H9 (cell line): ENCODE measurements around the gene KRT3. TPM values are rescaled to one million over a fixed set of nuclear protein-coding genes. Genes with fewer than 3 reads are reported as not detected.
"Not testable (repeated sequence)": the region's sequence is repeated elsewhere in the genome, so short reads cannot be mapped to it uniquely, and the experiment has no call there.

Experiments used
- DNase-seq: peaks from one replicate; pipeline ENCODE4 v3.0.0-alpha.2; 2017
- H2AFZ ChIP-seq: one replicate; pipeline ENCODE4 v1.6.1; 2013; ENCODE audit warnings: mild to moderate bottlenecking, low read length, control low read depth, moderate library complexity
- H2AK5ac ChIP-seq: 2 replicates; pipeline ENCODE4 v1.6.1; 2013; ENCODE audit warnings: low read length, control low read depth, mixed read lengths; ENCODE audit not compliant: insufficient read length
- H2BK120ac ChIP-seq: one replicate; pipeline ENCODE4 v1.6.1; 2013; ENCODE audit warnings: low read depth, mild to moderate bottlenecking, low read length, control low read depth, inconsistent platforms; ENCODE audit not compliant: poor library complexity, severe bottlenecking
- H2BK12ac ChIP-seq: 2 replicates; pipeline ENCODE4 v1.6.1; 2013; ENCODE audit warnings: low read length, control low read depth, mixed read lengths, low read depth; ENCODE audit not compliant: insufficient read length
- H2BK15ac ChIP-seq: 2 replicates; pipeline ENCODE4 v1.6.1; 2013; ENCODE audit warnings: low read depth, low read length, control low read depth
- H2BK20ac ChIP-seq: one replicate; pipeline ENCODE4 v1.6.1; 2013; ENCODE audit warnings: low read depth, mild to moderate bottlenecking, low read length, control low read depth, inconsistent platforms; ENCODE audit not compliant: poor library complexity, severe bottlenecking
- H2BK5ac ChIP-seq: 2 replicates; pipeline ENCODE4 v1.6.1; 2013; ENCODE audit warnings: low read length, control low read depth, mixed read lengths; ENCODE audit not compliant: insufficient read length
- H3K14ac ChIP-seq: 2 replicates; pipeline ENCODE4 v1.6.1; 2013; ENCODE audit warnings: low read length, control low read depth; ENCODE audit not compliant: insufficient read depth
- H3K18ac ChIP-seq: 2 replicates; pipeline ENCODE4 v1.6.1; 2013; ENCODE audit warnings: low read depth, mild to moderate bottlenecking, mixed read lengths, low read length, control low read depth; ENCODE audit not compliant: insufficient read length
- H3K23ac ChIP-seq: 2 replicates; pipeline ENCODE4 v1.6.1; 2013; ENCODE audit warnings: low read length, control low read depth, mixed read lengths, low read depth; ENCODE audit not compliant: insufficient read length
- H3K23me2 ChIP-seq: 2 replicates; pipeline ENCODE4 v1.6.1; 2013; ENCODE audit warnings: low read depth, mild to moderate bottlenecking, mixed read lengths, low read length, control low read depth; ENCODE audit not compliant: insufficient read length, poor library complexity, severe bottlenecking
- H3K27ac ChIP-seq: 2 replicates; pipeline ENCODE4 v1.5.1; 2013; ENCODE audit warnings: low read length, control low read depth, mixed read lengths, low read depth; ENCODE audit not compliant: insufficient read length
- H3K27me3 ChIP-seq: 2 replicates; pipeline ENCODE4 v1.6.1; 2013; ENCODE audit warnings: low read length, control low read depth, inconsistent platforms; ENCODE audit not compliant: insufficient read depth
- H3K4ac ChIP-seq: 2 replicates; pipeline ENCODE4 v1.6.1; 2013; ENCODE audit warnings: low read depth, mild to moderate bottlenecking, control low read depth, inconsistent platforms, low read length, moderate library complexity
- H3K4me1 ChIP-seq: 2 replicates; pipeline ENCODE4 v1.6.1; 2013; ENCODE audit warnings: low read length, control low read depth, inconsistent platforms; ENCODE audit not compliant: insufficient read depth
- H3K4me2 ChIP-seq: 2 replicates; pipeline ENCODE4 v1.6.1; 2013; ENCODE audit warnings: low read length, control low read depth, mixed read lengths; ENCODE audit not compliant: insufficient read length, insufficient read depth
- H3K56ac ChIP-seq: 2 replicates; pipeline ENCODE4 v1.6.1; 2013; ENCODE audit warnings: low read depth, mild to moderate bottlenecking, mixed read lengths, low read length, control low read depth; ENCODE audit not compliant: insufficient read length
- H3K79me1 ChIP-seq: 2 replicates; pipeline ENCODE4 v1.6.1; 2013; ENCODE audit warnings: low read depth, mild to moderate bottlenecking, moderate library complexity, low read length, control low read depth, inconsistent platforms; ENCODE audit not compliant: insufficient read depth, poor library complexity, severe bottlenecking
- H3K79me2 ChIP-seq: 2 replicates; pipeline ENCODE4 v1.6.1; 2013; ENCODE audit warnings: low read length, control low read depth, inconsistent platforms; ENCODE audit not compliant: insufficient read depth
- H3K9ac ChIP-seq: 2 replicates; pipeline ENCODE4 v1.6.1; 2013; ENCODE audit warnings: low read length, control low read depth, mixed read lengths; ENCODE audit not compliant: insufficient read length; ENCODE audit errors: extremely low read depth
- H3K9me3 ChIP-seq: one replicate; pipeline ENCODE4 v1.6.1; 2013; ENCODE audit warnings: low read depth, low read length, inconsistent platforms; ENCODE audit not compliant: control insufficient read depth
- H3T11ph ChIP-seq: one replicate; pipeline ENCODE4 v1.6.1; 2013; ENCODE audit warnings: mild to moderate bottlenecking, low read length, control low read depth, inconsistent platforms
- H4K20me1 ChIP-seq: one replicate; pipeline ENCODE4 v1.6.1; 2013; ENCODE audit not compliant: control insufficient read depth, insufficient read length, insufficient read depth
- H4K5ac ChIP-seq: 2 replicates; pipeline ENCODE4 v1.6.1; 2013; ENCODE audit warnings: low read depth, mild to moderate bottlenecking, mixed read lengths, low read length, control low read depth; ENCODE audit not compliant: insufficient read length
- H4K8ac ChIP-seq: replicated peaks from 2 replicates; pipeline ENCODE4 v1.6.1; 2013; ENCODE audit warnings: low read length, control low read depth, mixed read lengths, low read depth; ENCODE audit not compliant: insufficient read length
- H4K91ac ChIP-seq: 2 replicates; pipeline ENCODE4 v1.6.1; 2013; ENCODE audit warnings: low read depth, mild to moderate bottlenecking, moderate library complexity, mixed read lengths, low read length, control low read depth; ENCODE audit not compliant: insufficient read length
- H3K27ac Mint-ChIP-seq, 3 experiments: 2 replicates in 2 of 3; 3 replicates in 1 of 3; pipeline ENCODE4 v1.8.0; 2020 to 2021; ENCODE audit warnings: mixed read lengths in 3 of 3, mild to moderate bottlenecking in 1 of 3, moderate library complexity in 1 of 3
- H3K27me3 Mint-ChIP-seq: 2 replicates; pipeline ENCODE4 v1.8.0; 2021; ENCODE audit warnings: low read depth, mild to moderate bottlenecking, moderate library complexity, mixed read lengths
- H3K36me3 Mint-ChIP-seq, 3 experiments: 2 replicates in 2 of 3; 3 replicates in 1 of 3; pipeline ENCODE4 v1.8.0; 2020 to 2021; ENCODE audit warnings: low read depth in 3 of 3, mixed read lengths in 3 of 3; ENCODE audit not compliant: insufficient read depth in 1 of 3
- H3K4me1 Mint-ChIP-seq, 2 experiments: 2 replicates each; pipeline ENCODE4 v1.8.0; 2020; ENCODE audit warnings: mixed read lengths in 2 of 2
- H3K4me3 Mint-ChIP-seq, 2 experiments: 2 replicates in 1 of 2; 3 replicates in 1 of 2; pipeline ENCODE4 v1.8.0; 2020 to 2021; ENCODE audit warnings: mild to moderate bottlenecking in 2 of 2, mixed read lengths in 2 of 2, moderate library complexity in 1 of 2
- H3K9me3 Mint-ChIP-seq, 2 experiments: 2 replicates in 1 of 2; 3 replicates in 1 of 2; pipeline ENCODE4 v1.8.0; 2020; ENCODE audit warnings: mild to moderate bottlenecking in 2 of 2, mixed read lengths in 2 of 2, moderate library complexity in 1 of 2
- CTCF ChIP-seq: fragments of 200-600 bp; sonication (generic); conservative IDR thresholded peaks from 3 replicates; pipeline ENCODE4 v1.8.0; 2021; ENCODE audit warnings: antibody characterized with exemption, mild to moderate bottlenecking
- WGBS: extraction: QIAGEN DNeasy Blood & Tissue Kit; methylation state at CpG from one replicate; pipeline ENCODE4 v1.1.7; 2013; ENCODE audit warnings: missing lambda C conversion rate, low lambda C conversion rate, mixed read lengths; ENCODE audit not compliant: insufficient read length; ENCODE audit errors: extremely low coverage; 5-methylcytosine and 5-hydroxymethylcytosine counted together
- total RNA-seq: library from RNA; stranded (reverse); gene quantifications from 2 replicates; pipeline ENCODE4 v1.2.1, GENCODE V29; 2021

The KRT3 gene
- total RNA-seq, 1 experiment from 2014 or later: not detected

- DNase-seq: no peak
- no peaks in the 10 kb centered on the region for H3K9me3 Mint-ChIP-seq
- H2BK12ac ChIP-seq: no peak overlapping the region
- H2AFZ ChIP-seq: no peak overlapping the region
- H4K5ac ChIP-seq: no peak overlapping the region
- no peak overlapping the region for H3K9ac ChIP-seq
- H3K23ac ChIP-seq: no peak overlapping the region
- no peaks in the 10 kb centered on the region for H3K4me1 ChIP-seq
- no peak overlapping the region for H4K8ac ChIP-seq
- H3K27me3 ChIP-seq: no peaks in the 10 kb centered on the region
- no peak overlapping the region for H3K4ac ChIP-seq
- H3K56ac ChIP-seq: no peak overlapping the region
- peaks cover 55% of the 10 kb centered on the region for H3K27me3 Mint-ChIP-seq
- H2BK120ac ChIP-seq: no peak overlapping the region
- H2BK15ac ChIP-seq: no peak overlapping the region
- no peaks in the 10 kb centered on the region for H3K79me2 ChIP-seq
- H3T11ph ChIP-seq: no peak overlapping the region
- no peak overlapping the region for H3K27ac ChIP-seq
- no peak overlapping the region for H3K4me2 ChIP-seq
- no peak for TF ChIP-seq CTCF
- H3K9me3 ChIP-seq: no peaks in the 10 kb centered on the region
- H4K20me1 ChIP-seq: no peaks in the 10 kb centered on the region
- no peak overlapping the region for H3K18ac ChIP-seq
- no peak overlapping the region for H3K14ac ChIP-seq
- no peak overlapping the region for H3K4me3 Mint-ChIP-seq
- H4K91ac ChIP-seq: no peak overlapping the region
- H3K79me1 ChIP-seq: no peaks in the 10 kb centered on the region
- H3K4me1 Mint-ChIP-seq: no peaks in the 10 kb centered on the region
- no peaks in the 10 kb centered on the region for H3K36me3 Mint-ChIP-seq
- no peaks in the 10 kb centered on the region for H3K23me2 ChIP-seq
- H2AK5ac ChIP-seq: no peak overlapping the region
- H2BK20ac ChIP-seq: no peak overlapping the region
- H3K27ac Mint-ChIP-seq: no peak overlapping the region
- no peak overlapping the region for H2BK5ac ChIP-seq
Measured at GRCh38 chr12:52751795-52752194, 44.1 kb downstream of the KRT3 start.

- not testable (repeated sequence) for H3K14ac ChIP-seq, H2BK5ac ChIP-seq, H3K9me3 Mint-ChIP-seq, H4K5ac ChIP-seq, H2BK20ac ChIP-seq, DNase-seq, H3K18ac ChIP-seq, H3K4me1 ChIP-seq, H2BK120ac ChIP-seq, H3K4me2 ChIP-seq, H3K27me3 ChIP-seq, H4K8ac ChIP-seq, H2AFZ ChIP-seq, H4K91ac ChIP-seq, H3K4me1 Mint-ChIP-seq, H3K79me2 ChIP-seq, H3K79me1 ChIP-seq, H3K56ac ChIP-seq, H3K27ac Mint-ChIP-seq, H3K9ac ChIP-seq, H3K36me3 Mint-ChIP-seq, H2BK12ac ChIP-seq, H3K9me3 ChIP-seq, H2AK5ac ChIP-seq, H3K23ac ChIP-seq, H2BK15ac ChIP-seq, H4K20me1 ChIP-seq, H3K4me3 Mint-ChIP-seq, H3K4ac ChIP-seq, H3K27ac ChIP-seq, H3T11ph ChIP-seq, H3K23me2 ChIP-seq
- no CpG with 5 or more reads among the region's 3 CpGs for WGBS
- H3K27me3 Mint-ChIP-seq: peaks cover 67% of the 10 kb centered on the region
Measured at GRCh38 chr12:52750532-52750931, 45.4 kb downstream of the KRT3 start.
